WTC11 (cell line): ENCODE data around the gene GUCY1A2. TPM values are rescaled to one million over a fixed set of nuclear protein-coding genes. Genes with fewer than 3 reads are reported as not detected.

ENCODE experiments used
- ATAC-seq: fragments of 200-7000 bp; cut with Tn5 transposase; 2 replicates; pipeline ENCODE4 v1.10.0; 2021; ENCODE audit warnings: mild to moderate bottlenecking, moderate library complexity
- CTCF ChIA-PET: fragments of 300-600 bp; sonication (Branson Sonifier 250); formaldehyde crosslinking; loops from one replicate; lab custom pipeline; 2021; ENCODE audit warnings: antibody characterized with exemption; lab: Charles Lee
- POLR2A ChIA-PET: fragments of 350-600 bp; sonication (Branson Sonifier 250); formaldehyde crosslinking; loops from one replicate; lab custom pipeline; 2021; ENCODE audit warnings: antibody characterized with exemption; lab: Charles Lee
- DNase-seq: peaks from one replicate; pipeline ENCODE4 v3.0.0; 2021; ENCODE audit warnings: low spot score
- H3K27ac Mint-ChIP-seq: 2 replicates; pipeline ENCODE4 v1.8.0; 2021; ENCODE audit warnings: mixed read lengths
- H3K27me3 Mint-ChIP-seq: 2 replicates; pipeline ENCODE4 v1.8.0; 2021; ENCODE audit warnings: low read depth, mild to moderate bottlenecking, moderate library complexity, mixed read lengths
- H3K36me3 Mint-ChIP-seq: 2 replicates; pipeline ENCODE4 v1.8.0; 2021; ENCODE audit warnings: mixed read lengths
- H3K4me1 Mint-ChIP-seq: 2 replicates; pipeline ENCODE4 v1.8.0; 2022; ENCODE audit warnings: mixed read lengths
- H3K4me3 Mint-ChIP-seq: 2 replicates; pipeline ENCODE4 v1.8.0; 2021; ENCODE audit warnings: mild to moderate bottlenecking, moderate library complexity, mixed read lengths
- H3K9me3 Mint-ChIP-seq: 2 replicates; pipeline ENCODE4 v1.8.0; 2021; ENCODE audit warnings: mixed read lengths
- ATF6 ChIP-seq: sonication (generic); formaldehyde crosslinking; IDR thresholded peaks from 2 replicates; pipeline ENCODE4 v1.8.1; 2023; ENCODE audit warnings: mild to moderate bottlenecking, missing genetic modification reagents
- EMX1 ChIP-seq: fragments of 250-450 bp; sonication (Bioruptor Pico); IDR thresholded peaks from 2 replicates; pipeline ENCODE4 v1.8.0; 2021; ENCODE audit warnings: mild to moderate bottlenecking
- ERG ChIP-seq: fragments of 250-450 bp; sonication (Bioruptor Pico); IDR thresholded peaks from 2 replicates; pipeline ENCODE4 v1.8.0; 2021; ENCODE audit warnings: mild to moderate bottlenecking
- ESRRA ChIP-seq: sonication (generic); formaldehyde crosslinking; IDR thresholded peaks from 2 replicates; pipeline ENCODE4 v1.8.1; 2022; ENCODE audit warnings: mild to moderate bottlenecking, missing genetic modification reagents, borderline replicate concordance
- FOXP1 ChIP-seq: sonication (generic); formaldehyde crosslinking; IDR thresholded peaks from 2 replicates; pipeline ENCODE4 v1.8.0; 2022; ENCODE audit warnings: missing genetic modification reagents, mild to moderate bottlenecking, moderate library complexity, borderline replicate concordance
- HMGA2 ChIP-seq: fragments of 250-450 bp; sonication (Bioruptor Pico); IDR thresholded peaks from 2 replicates; pipeline ENCODE4 v1.4.0; 2021; ENCODE audit warnings: mild to moderate bottlenecking, moderate library complexity
- MXD4 ChIP-seq: fragments of 250-450 bp; sonication (Bioruptor Pico); IDR thresholded peaks from 2 replicates; pipeline ENCODE4 v1.8.0; 2021; ENCODE audit warnings: mild to moderate bottlenecking, moderate library complexity, borderline replicate concordance
- MYBL2 ChIP-seq: sonication (generic); formaldehyde crosslinking; IDR thresholded peaks from 2 replicates; pipeline ENCODE4 v1.8.1; 2023; ENCODE audit warnings: mild to moderate bottlenecking, moderate library complexity, missing genetic modification reagents
- NR2C2 ChIP-seq: sonication (generic); formaldehyde crosslinking; IDR thresholded peaks from 2 replicates; pipeline ENCODE4 v1.8.0; 2022; ENCODE audit warnings: mild to moderate bottlenecking, missing genetic modification reagents
- RELA ChIP-seq: sonication (generic); formaldehyde crosslinking; IDR thresholded peaks from 2 replicates; pipeline ENCODE4 v1.8.1; 2022; ENCODE audit warnings: missing genetic modification reagents, mild to moderate bottlenecking, borderline replicate concordance
- SMAD4 ChIP-seq: sonication (generic); formaldehyde crosslinking; IDR thresholded peaks from 2 replicates; pipeline ENCODE4 v1.8.0; 2022; ENCODE audit warnings: mild to moderate bottlenecking, missing genetic modification reagents
- TEAD4 ChIP-seq: sonication (generic); formaldehyde crosslinking; IDR thresholded peaks from 2 replicates; pipeline ENCODE4 v1.8.0; 2022; ENCODE audit warnings: mild to moderate bottlenecking, missing genetic modification reagents
- TP53 ChIP-seq: sonication (generic); formaldehyde crosslinking; IDR thresholded peaks from 2 replicates; pipeline ENCODE4 v1.8.1; 2023; ENCODE audit warnings: mild to moderate bottlenecking, missing genetic modification reagents
- ZBTB21 ChIP-seq: sonication (generic); formaldehyde crosslinking; IDR thresholded peaks from 2 replicates; pipeline ENCODE4 v1.8.1; 2023; ENCODE audit warnings: mild to moderate bottlenecking, missing genetic modification reagents, borderline replicate concordance
- ZNF121 ChIP-seq: sonication (generic); formaldehyde crosslinking; IDR thresholded peaks from 2 replicates; pipeline ENCODE4 v1.8.0; 2023; ENCODE audit warnings: missing genetic modification reagents
- ZNF219 ChIP-seq: sonication (generic); formaldehyde crosslinking; IDR thresholded peaks from 2 replicates; pipeline ENCODE4 v1.8.0; 2023; ENCODE audit warnings: missing genetic modification reagents, mild to moderate bottlenecking, borderline replicate concordance
- total RNA-seq: library from RNA; stranded (reverse); gene quantifications from 3 replicates; pipeline ENCODE4 v1.2.3, GENCODE V29; 2021
- TF ChIP-seq, protein P1 (sequence below): sonication (generic); formaldehyde crosslinking; IDR thresholded peaks from 2 replicates; pipeline ENCODE4 v1.8.0; 2022; ENCODE audit warnings: missing genetic modification reagents
- TF ChIP-seq, protein P2 (sequence below): sonication (generic); formaldehyde crosslinking; IDR thresholded peaks from 2 replicates; pipeline ENCODE4 v1.8.1; 2023; ENCODE audit warnings: mild to moderate bottlenecking, missing genetic modification reagents, moderate library complexity
- TF ChIP-seq, protein P3 (sequence below): fragments of 200-600 bp; IDR thresholded peaks from 2 replicates; pipeline ENCODE4 v1.8.0; 2022; ENCODE audit warnings: antibody characterized with exemption
- TF ChIP-seq, protein P4 (sequence below): fragments of 250-450 bp; sonication (Bioruptor Pico); conservative IDR thresholded peaks from 2 replicates; pipeline ENCODE4 v1.9.0; 2021; ENCODE audit warnings: mild to moderate bottlenecking
- TF ChIP-seq, protein P5 (sequence below): sonication (generic); formaldehyde crosslinking; IDR thresholded peaks from 2 replicates; pipeline ENCODE4 v1.8.1; 2023; ENCODE audit warnings: mild to moderate bottlenecking, missing genetic modification reagents, borderline replicate concordance

Gene GUCY1A2
- total RNA-seq, 1 experiment from 2014 or later, result 0.90 TPM

DNA sequence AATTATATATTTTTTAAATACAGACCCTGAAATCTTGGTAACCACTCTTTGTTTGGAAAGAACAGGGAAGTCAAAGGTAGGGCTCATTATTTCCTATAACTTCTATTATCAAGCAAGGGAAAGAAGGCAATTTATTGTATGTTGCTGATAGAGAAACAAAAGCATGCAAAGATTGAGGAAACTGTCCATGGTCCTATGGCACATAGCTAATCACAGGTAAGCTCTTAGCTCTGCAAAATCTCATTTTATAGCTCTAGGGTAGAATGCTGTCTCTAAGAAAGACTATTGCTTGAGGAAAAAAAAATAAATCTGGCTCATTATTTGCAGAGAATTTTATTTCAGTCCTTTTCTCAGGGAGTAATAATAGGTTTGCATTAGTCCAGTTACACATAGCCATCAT lies 7.4 kb upstream of the GUCY1A2 start:
- H3K4me3 Mint-ChIP-seq, result no peak overlapping the region
- no peak for DNase-seq
- no peak for ATAC-seq
- ChIA-PET CTCF (no interaction called here), POLR2A (interaction anchor here (0.7 kb wide), 1 partner anchor 307 kb away, joined by 3 read pairs; no protein-coding TSS in a partner anchor)
- 0 out of 2 replicates have a peak, but pooled peaks cover 5% of the 10 kb centered on the region for H3K4me1 Mint-ChIP-seq
- H3K27ac Mint-ChIP-seq, result no peak overlapping the region
- no peaks in the 10 kb centered on the region for H3K36me3 Mint-ChIP-seq
- H3K9me3 Mint-ChIP-seq, result no peaks in the 10 kb centered on the region
- TF ChIP-seq EMX1 (CRISPR knock-in tag) (no peak), NR2C2 (CRISPR knock-in tag) (no peak), RELA (CRISPR knock-in tag) (no peak), ERG (no peak), ATF6 (CRISPR knock-in tag) (no peak)
- TF ChIP-seq, protein P1, sequence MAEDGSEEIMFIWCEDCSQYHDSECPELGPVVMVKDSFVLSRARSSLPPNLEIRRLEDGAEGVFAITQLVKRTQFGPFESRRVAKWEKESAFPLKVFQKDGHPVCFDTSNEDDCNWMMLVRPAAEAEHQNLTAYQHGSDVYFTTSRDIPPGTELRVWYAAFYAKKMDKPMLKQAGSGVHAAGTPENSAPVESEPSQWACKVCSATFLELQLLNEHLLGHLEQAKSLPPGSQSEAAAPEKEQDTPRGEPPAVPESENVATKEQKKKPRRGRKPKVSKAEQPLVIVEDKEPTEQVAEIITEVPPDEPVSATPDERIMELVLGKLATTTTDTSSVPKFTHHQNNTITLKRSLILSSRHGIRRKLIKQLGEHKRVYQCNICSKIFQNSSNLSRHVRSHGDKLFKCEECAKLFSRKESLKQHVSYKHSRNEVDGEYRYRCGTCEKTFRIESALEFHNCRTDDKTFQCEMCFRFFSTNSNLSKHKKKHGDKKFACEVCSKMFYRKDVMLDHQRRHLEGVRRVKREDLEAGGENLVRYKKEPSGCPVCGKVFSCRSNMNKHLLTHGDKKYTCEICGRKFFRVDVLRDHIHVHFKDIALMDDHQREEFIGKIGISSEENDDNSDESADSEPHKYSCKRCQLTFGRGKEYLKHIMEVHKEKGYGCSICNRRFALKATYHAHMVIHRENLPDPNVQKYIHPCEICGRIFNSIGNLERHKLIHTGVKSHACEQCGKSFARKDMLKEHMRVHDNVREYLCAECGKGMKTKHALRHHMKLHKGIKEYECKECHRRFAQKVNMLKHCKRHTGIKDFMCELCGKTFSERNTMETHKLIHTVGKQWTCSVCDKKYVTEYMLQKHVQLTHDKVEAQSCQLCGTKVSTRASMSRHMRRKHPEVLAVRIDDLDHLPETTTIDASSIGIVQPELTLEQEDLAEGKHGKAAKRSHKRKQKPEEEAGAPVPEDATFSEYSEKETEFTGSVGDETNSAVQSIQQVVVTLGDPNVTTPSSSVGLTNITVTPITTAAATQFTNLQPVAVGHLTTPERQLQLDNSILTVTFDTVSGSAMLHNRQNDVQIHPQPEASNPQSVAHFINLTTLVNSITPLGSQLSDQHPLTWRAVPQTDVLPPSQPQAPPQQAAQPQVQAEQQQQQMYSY (CRISPR knock-in tag), result no peak
- H3K27me3 Mint-ChIP-seq, result peaks cover 17% of the 10 kb centered on the region

DNA sequence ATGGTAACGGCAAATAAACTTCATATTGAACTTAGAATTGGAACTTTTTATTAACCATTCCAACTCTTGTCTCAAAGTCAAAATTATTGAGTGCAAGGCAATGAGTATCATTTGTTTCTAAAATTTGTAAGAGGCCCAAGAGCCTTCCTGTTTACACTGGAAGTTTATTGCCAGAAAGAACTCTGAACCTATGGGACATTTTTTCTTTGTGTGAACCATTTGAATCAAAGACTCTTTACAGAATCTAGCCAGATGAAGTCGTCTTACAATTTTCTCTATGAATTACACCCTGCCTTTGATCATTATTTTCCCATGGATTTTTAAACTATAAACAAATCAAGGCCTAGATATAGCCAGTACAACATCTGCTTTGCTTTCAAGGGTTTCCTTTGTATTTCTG lies 2.3 kb upstream of the GUCY1A2 start:
- ATAC-seq (no peak), DNase-seq (no peak)
- peaks cover 51% of the 10 kb centered on the region for H3K27me3 Mint-ChIP-seq
- H3K4me3 Mint-ChIP-seq, result no peak overlapping the region
- no peak overlapping the region for H3K27ac Mint-ChIP-seq
- H3K4me1 Mint-ChIP-seq, result peaks cover 12% of the 10 kb centered on the region
- ChIA-PET CTCF (no interaction called here), POLR2A (no interaction called here)
- no peaks in the 10 kb centered on the region for H3K36me3 Mint-ChIP-seq
- no peaks in the 10 kb centered on the region for H3K9me3 Mint-ChIP-seq
- TF ChIP-seq ZBTB21 (no peak), ZNF121 (no peak), TEAD4 (CRISPR knock-in tag) (no peak), HMGA2 (no peak), FOXP1 (no peak), ZNF219 (no peak), MYBL2 (CRISPR knock-in tag) (no peak), SMAD4 (CRISPR knock-in tag) (no peak), ESRRA (no peak), MXD4 (CRISPR knock-in tag) (no peak), TP53 (CRISPR knock-in tag) (no peak)
- TF ChIP-seq, protein P2, sequence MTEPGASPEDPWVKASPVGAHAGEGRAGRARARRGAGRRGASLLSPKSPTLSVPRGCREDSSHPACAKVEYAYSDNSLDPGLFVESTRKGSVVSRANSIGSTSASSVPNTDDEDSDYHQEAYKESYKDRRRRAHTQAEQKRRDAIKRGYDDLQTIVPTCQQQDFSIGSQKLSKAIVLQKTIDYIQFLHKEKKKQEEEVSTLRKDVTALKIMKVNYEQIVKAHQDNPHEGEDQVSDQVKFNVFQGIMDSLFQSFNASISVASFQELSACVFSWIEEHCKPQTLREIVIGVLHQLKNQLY (CRISPR knock-in tag), result no peak
- TF ChIP-seq, protein P3, sequence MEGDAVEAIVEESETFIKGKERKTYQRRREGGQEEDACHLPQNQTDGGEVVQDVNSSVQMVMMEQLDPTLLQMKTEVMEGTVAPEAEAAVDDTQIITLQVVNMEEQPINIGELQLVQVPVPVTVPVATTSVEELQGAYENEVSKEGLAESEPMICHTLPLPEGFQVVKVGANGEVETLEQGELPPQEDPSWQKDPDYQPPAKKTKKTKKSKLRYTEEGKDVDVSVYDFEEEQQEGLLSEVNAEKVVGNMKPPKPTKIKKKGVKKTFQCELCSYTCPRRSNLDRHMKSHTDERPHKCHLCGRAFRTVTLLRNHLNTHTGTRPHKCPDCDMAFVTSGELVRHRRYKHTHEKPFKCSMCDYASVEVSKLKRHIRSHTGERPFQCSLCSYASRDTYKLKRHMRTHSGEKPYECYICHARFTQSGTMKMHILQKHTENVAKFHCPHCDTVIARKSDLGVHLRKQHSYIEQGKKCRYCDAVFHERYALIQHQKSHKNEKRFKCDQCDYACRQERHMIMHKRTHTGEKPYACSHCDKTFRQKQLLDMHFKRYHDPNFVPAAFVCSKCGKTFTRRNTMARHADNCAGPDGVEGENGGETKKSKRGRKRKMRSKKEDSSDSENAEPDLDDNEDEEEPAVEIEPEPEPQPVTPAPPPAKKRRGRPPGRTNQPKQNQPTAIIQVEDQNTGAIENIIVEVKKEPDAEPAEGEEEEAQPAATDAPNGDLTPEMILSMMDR, result no peak
- TF ChIP-seq, protein P4, sequence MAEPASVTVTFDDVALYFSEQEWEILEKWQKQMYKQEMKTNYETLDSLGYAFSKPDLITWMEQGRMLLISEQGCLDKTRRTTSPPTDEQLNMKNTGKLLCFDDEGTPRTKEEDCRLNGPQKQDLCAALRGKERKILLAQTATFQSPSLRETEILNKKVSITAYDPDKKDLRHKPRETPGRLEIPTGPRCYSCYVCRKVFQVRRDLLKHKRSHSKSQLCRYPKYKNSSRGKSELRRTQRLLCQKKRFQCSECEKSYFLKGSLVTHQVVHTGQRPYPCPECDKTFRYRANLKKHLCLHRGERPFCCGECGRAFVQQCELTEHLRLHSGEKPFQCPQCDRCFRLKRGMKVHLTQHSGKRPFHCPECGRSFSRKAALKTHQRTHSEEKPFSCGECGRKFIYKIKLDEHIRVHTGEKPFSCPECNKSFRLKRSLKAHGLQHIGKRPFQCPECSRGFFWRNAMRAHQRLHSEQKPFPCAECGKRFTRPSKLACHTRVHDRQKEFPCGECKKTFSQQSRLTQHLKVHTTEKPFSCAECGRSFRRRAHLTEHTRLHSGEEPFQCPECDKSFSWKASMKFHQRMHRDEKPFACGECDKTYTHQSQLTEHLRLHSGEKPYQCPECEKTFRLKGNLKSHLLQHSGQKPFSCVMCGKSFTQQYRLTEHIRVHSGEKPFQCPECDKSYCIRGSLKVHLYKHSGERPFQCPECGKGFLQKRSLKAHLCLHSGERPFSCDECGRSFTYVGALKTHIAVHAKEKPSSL (CRISPR knock-in tag), result no peak
- TF ChIP-seq, protein P5, sequence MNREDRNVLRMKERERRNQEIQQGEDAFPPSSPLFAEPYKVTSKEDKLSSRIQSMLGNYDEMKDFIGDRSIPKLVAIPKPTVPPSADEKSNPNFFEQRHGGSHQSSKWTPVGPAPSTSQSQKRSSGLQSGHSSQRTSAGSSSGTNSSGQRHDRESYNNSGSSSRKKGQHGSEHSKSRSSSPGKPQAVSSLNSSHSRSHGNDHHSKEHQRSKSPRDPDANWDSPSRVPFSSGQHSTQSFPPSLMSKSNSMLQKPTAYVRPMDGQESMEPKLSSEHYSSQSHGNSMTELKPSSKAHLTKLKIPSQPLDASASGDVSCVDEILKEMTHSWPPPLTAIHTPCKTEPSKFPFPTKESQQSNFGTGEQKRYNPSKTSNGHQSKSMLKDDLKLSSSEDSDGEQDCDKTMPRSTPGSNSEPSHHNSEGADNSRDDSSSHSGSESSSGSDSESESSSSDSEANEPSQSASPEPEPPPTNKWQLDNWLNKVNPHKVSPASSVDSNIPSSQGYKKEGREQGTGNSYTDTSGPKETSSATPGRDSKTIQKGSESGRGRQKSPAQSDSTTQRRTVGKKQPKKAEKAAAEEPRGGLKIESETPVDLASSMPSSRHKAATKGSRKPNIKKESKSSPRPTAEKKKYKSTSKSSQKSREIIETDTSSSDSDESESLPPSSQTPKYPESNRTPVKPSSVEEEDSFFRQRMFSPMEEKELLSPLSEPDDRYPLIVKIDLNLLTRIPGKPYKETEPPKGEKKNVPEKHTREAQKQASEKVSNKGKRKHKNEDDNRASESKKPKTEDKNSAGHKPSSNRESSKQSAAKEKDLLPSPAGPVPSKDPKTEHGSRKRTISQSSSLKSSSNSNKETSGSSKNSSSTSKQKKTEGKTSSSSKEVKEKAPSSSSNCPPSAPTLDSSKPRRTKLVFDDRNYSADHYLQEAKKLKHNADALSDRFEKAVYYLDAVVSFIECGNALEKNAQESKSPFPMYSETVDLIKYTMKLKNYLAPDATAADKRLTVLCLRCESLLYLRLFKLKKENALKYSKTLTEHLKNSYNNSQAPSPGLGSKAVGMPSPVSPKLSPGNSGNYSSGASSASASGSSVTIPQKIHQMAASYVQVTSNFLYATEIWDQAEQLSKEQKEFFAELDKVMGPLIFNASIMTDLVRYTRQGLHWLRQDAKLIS, result no peak
